Stimulated activated CD4-positive, alpha-beta T cell treated with anti-CD3 and anti-CD28 coated beads, Interleukin-4, amount 100 ng/mL, for 24 hours (primary cell): ENCODE measurements around the gene OPRPN.

Source experiments
- DNase-seq: peaks from one replicate; pipeline ENCODE4 v3.0.0-alpha.2; 2020

The OPRPN gene, protein sequence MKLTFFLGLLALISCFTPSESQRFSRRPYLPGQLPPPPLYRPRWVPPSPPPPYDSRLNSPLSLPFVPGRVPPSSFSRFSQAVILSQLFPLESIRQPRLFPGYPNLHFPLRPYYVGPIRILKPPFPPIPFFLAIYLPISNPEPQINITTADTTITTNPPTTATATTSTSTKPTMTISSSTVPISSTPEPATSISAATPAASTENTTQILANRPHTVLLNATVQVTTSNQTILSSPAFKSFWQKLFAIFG

DNA sequence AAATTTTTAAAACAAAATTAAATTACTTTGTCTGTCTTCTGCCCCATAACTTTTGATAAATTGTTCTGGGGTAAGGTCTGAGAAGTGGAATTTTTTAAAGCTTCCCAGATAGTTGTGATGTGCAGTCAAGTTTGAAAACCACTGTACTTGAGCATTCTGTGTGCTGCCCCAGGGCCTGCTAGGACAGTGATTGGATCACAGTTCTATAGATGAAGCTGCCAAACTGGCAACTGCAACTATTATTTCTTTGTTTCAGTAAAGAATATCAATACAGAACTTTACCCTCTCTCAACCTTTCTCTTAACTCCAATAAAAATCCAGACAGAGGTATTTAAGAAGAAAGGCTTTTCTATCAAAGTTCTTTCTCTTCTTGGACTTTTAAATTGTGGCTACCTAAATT is at the start of gene OPRPN:
Gene OPRPN (plus strand): TSS at position 361 of the 400 bp plus-strand sequence. CDS start 1,346 bp downstream, outside the sequence.
- DNase-seq: no peak

DNA sequence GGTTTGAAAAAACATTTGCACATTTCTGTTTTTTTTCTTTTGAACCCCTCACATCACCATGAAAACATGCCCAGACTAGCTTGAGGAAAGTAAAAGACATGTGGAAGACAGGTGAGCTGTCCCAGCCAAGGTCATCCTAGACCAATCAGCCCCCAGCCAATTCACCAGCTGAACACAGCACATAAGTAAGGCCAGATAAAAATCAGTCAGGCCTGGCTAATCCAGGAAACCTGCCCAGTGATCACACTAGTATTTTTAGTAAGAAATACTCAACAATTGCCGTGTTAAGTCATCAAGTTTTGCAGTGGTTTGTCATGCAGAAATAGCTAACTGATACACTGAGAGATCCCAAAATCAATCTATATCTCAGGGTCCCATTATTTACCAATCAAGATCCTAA is 41.6 kb upstream of the OPRPN start:
- DNase-seq: no peak

DNA sequence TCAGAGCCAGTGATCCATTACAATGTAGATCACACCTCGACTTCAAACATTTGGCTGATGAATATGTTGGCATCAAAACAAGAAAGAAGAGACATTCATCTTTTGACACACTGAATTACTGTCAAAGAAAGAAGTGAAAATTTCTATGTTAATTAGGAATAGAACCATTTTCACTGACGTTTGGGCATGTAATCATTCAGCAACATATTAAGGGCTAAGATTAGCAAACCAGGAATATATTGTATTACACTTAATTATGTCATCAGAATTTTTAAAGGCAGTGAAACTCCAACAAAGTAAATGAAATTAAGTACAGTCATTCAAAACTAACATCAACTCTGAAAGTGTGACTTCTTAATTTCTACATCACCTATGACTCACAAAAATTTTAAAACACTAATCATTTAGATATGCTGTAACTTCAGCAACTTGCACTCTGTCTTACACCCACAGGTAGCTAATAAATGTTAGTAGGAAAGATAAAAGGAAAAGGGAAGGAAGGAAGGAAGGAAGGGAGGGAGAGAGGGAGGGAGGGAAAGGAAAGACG is 38.6 kb upstream of the OPRPN start:
- no peak for DNase-seq

DNA sequence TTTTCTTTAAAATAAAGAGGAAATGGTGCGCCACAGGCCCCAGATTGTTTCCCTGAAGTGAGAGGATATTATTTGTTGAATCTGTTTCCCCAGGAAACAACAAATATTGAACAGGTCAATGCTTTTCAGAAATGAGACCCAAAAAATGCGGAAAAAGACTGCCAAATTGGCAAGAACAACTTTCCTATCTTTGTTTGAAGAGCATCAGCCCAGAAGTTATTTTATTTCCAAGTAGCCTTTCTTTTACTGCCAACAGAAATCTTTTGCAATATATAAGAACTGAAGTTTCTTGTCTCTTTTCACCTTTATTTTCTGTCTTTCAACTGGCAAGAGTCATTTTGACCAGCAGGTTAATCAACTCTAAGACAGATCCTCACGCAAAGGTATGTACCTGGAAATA is 37.3 kb upstream of the OPRPN start, which contains the start of gene SMR3A:
Gene SMR3A (plus strand): TSS at position 301 of the 400 bp plus-strand sequence. CDS start 1,356 bp downstream, outside the sequence.
- DNase-seq: no peak

DNA sequence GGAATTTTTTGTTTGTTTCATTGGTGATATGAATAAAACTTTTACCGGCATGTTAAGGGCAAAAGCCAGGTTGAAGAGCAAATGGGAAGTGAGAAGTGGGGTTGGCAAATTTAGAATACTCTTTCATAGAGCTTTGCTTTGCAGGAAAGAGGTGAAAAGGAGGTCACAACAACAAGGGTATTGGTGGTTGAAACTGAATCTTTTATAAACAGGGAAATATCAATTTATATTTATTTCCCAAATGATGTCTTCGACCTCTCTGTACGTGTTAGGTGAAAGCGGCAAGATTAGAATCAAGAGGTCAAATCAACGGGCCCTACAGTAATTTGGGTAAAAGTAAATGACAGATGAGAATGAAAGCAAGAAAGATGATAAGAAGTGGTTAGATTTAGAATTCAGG is 33.7 kb upstream of the OPRPN start:
- DNase-seq: no peak

DNA sequence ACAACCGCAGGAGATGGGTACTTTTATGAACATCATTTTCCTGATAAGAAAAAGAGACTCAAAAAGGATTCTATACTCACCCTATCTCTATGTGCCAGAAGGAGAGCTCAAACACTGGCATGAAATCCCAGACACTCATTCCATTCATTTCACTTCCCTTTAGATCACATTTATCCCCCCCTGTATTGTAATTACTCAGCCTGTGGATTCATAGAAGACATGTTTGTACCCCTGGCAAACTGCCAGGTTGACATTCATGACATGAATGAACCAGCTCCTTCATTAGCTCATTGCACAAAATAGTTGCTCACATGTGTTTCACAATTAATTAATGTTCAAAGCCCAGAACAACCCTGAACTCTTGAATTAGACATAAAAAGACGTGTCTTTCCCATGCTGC is 32.3 kb upstream of the OPRPN start:
- DNase-seq: no peak

DNA sequence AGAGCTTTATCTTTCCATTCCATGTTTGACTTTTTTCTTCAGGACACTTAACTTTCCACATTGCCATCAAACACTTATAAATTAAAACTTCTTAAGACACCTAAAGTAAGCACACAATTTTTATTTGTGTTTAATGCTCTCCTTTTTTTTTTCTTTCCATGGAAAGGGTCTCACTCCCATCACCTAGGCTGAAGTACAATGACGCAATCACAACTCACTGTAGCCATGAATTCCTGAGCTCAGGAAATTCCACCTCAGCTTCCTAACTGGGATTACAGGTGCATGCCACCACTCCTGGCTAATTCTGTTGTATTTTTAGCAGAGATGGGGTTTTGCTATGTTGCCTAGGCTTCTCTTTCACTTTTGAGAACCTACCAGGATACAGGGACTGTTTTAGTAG is 29.9 kb upstream of the OPRPN start:
- DNase-seq: no peak

DNA sequence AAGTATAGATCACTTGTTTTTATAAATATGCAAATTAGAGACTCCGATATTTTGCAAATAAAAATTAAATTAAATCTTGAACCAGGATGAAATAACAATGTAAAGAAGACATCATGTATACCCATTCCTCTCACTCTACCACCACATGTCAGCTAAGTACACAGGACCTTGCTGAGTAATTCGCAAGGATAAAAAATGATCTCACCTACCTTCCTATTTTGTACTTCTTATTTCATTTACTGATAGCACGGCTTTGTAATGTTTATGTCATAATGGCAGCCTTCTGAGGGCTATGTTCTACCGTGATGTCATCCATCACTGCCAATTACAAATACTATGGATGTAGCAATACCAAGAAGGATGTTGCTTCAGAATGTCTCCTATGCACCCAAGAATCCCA is 25.8 kb upstream of the OPRPN start:
- DNase-seq: no peak

DNA sequence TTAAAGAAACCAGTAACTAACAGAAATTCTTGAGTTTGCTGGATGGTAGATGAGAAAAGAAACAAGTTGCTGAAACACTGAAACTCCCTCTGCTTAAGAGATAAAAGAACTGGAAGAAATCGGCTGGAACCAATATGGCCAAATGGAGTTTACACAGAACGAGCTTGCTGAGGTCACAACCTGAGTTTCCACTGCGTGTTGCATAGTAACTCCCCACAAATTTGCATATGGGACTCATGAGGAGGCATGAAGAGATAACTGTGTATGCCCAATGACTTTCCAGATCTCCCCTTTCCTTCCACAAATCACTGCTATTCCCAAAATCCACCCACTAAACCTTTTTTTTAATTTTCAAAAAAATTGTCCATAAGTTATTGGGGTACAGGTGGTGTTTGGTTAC is 25.0 kb upstream of the OPRPN start:
- no peak for DNase-seq

DNA sequence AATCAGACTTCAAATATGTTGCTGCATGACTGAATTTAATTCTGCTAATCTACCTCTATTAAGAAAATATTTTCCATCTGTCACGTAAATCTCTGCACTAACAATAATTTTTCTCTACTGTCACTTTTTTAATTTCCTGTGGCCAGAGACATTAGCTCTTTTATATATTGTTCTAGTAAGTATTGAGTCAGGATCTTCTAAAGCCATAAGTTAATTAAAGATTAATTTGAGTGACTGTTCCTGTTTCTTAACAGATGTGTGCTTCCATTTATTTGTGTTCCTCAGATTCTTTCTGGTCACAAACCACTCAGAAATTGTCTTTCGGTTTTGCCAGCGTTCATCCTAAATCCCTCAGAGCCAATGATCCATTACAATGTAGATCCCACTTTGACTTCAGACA is 17.2 kb upstream of the OPRPN start:
- no peak for DNase-seq

DNA sequence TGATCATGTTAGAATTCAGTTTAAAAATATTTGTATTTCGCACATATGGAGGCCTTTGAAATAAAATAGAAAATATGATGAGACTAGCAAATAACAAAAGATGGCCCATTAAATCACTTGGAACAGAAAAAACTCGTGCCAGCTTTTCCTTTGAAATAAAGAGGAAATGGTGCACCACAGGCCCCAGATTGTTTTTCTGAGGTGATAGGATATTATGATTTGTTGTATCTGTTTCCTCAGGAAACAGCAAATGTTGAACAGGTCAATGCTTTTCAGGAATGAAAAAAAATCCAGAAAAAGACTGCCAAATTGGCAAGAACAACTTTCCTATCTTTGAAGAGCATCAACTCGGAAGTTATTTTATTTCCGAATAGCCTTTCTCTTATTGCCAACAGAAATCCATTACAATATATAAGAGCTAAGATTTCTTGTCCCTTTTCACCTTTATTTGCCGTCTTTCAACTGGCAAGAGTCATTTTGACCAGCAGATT is 15.0 kb upstream of the OPRPN start, which contains the start of gene SMR3B:
Gene SMR3B (plus strand): TSS at position 441 of the 491 bp plus-strand sequence. CDS start 1,380 bp downstream, outside the sequence.
- no peak for DNase-seq

DNA sequence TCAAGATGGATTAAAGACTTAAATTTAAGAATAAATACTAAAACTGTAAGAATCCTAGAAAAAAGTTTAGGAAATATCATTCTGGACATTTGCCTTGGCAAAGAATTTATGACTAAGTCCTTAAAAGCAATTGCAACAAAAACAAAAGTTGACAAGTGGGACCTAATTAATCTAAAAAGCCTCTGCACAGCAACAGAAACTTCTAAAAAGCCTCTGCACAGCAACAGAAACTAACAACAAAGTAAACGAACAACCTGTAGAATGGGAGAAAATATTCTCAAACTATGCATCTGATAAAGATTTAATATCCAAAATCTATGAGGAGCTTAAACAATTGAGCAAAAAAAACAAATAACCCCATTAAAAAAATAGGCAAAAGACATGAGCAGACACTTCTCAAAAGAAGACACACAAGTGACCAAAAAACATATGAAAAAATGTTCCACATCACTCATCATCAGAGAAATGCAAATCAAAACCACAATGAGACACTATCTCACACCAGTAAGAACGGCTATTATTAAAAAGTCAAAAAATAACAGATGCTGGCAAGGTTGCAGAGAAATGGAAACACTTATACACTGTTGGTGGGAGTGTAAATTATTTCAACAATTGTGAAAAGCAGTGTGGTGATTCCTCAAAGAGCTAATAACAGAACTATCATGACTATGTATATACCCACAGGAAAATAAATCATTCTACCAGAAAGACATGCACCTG is 5.5 kb upstream of the OPRPN start:
- DNase-seq: no peak

DNA sequence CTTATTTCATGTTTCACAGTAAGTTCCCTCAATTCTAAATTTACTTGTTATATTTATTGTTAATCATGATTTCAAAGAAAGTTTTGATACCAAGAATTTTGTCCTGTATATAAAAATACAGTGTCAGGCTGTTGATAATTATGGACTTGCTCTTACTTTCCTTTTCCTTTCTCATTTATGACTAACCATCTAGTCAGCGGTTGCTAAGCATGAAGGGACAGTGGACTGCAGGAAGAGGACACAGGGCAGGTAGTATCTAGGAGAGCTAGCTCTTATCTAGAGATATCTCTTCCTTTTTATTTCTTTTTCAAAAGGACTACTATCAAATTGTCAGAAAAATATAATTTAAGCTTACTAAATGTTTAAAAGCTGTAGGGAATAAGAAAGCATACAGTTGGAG is 1.6 kb downstream of the OPRPN start:
- DNase-seq: no peak

DNA sequence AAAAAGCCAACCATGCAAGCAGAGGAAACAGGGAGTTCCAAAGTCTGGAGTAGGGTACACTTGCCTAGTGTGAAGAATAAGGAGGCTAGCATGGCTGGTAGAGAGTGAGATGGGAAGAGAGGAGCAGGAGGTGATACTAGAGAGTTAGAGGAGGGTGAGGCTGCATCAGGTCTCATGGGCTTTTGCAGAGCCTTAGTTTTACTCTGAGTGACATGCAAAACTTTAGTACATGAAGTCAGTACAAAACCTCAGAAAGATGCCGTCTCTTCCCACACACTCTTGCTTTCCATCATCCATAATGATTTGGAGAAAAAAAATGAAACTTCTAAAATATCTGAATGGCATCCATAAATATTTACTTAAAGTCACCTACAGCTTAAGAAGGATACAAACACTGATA is 5.0 kb downstream of the OPRPN start:
- no peak for DNase-seq

DNA sequence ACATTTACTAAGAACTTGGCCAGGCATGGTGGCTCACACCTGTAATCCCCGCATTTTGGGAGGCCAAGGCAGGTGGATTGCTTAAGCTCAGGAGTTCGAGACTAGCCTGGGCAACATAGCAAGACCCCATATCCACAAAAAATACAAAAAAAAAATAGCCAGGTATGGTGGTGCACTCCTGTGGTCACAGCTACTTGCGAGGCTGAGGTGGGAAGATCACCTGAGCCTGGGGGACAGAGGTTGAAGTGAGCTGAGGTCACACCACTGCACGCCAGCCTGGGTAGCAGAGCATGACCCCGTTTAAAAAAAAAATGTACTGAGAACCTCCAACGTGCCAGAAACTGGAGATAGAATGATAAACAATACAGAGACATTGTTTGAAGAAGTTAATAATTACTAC is 8.0 kb downstream of the OPRPN start:
- no peak for DNase-seq

DNA sequence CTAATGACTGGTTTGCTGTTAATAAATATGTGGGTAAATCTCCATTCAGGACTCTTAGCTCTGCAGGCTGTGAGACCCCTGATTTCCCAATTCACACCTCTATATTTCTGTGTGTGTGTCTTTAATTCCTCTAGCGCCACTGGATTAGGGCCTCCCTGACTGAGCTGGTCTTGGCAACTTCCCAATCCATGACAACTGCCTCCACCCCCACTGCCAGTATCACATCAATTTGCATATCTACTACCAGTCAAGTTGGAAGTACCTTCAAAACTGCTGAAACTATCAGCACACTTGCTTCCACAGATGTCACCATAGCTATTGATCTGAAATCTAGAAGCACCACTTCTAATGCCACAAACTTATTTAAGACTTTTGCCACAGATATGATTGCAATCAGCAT is 27.6 kb downstream of the OPRPN start:
- DNase-seq: no peak

DNA sequence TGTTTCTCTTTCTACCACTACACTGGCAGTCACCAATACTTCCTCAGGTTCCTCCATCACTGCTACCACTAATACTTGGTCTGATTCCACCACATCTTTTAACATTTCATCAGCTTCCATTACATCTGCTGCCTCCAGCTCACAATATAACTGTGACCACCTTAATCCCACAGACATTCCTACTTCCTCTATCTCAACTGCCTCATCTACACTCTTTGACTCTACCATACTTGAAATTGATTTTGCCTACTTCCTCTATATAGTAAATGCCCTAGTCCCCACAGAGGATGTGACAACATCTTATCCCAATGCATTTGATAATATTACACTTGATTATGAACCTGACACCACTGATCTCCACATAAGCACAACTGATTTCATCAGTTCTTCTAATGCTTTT is 29.0 kb downstream of the OPRPN start:
- DNase-seq: no peak

DNA sequence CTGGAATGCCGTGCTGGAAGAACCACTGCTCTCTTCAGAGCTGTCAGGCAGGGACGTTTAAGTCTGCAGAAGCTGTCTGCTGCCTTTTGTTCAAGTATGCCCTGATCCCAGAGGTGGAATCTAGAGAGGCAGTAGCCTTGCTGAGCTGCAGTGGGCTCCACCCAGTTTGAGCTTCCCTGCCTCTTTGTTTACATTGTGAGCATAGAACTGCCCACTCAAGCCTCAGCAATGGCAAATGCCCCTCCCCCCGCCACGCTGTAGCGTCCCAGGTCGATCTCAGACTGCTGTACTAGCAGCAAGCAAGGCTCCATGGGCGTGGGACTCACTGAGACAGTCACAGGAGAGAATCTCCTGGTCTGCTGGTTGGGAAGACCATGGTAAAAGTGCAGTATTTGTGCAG is 39.5 kb downstream of the OPRPN start:
- no peak for DNase-seq

DNA sequence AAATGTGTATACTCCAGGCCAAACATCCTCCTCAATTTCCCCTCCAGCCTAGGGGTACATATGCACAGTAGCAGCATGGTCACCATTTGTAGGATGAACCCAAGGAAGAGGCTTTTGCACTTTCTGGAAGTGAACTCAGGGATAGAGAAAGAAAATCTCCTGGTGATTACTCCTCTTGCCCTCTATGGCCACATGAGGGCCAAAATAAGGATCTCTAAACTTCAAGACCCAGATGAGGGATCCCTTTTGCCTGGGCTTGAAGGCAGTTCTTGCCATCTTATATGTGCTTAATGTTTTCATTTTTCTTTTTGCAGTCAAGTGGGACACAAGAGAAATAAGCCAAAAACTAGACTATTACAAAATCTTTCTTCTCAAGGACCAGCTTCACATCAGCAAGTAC is 44.7 kb downstream of the OPRPN start:
- DNase-seq: no peak

DNA sequence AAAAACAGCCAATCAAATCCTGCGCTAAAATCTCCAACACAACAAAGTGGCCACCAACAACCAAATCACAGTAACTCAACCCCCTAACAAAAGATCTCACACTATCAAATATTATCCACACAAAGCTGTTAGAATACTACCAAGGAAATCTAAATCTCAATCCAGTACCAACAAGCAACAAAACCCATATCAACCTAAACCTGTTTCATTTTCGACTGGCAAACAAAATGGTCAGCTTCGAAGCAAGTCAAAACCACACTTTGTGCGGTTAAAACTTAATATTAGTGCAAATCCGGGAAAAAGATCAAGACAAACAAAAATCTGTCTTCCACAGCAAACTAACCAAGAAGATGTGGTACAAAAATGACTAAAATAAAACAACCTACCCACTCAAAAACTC is 45.6 kb downstream of the OPRPN start:
- no peak for DNase-seq

DNA sequence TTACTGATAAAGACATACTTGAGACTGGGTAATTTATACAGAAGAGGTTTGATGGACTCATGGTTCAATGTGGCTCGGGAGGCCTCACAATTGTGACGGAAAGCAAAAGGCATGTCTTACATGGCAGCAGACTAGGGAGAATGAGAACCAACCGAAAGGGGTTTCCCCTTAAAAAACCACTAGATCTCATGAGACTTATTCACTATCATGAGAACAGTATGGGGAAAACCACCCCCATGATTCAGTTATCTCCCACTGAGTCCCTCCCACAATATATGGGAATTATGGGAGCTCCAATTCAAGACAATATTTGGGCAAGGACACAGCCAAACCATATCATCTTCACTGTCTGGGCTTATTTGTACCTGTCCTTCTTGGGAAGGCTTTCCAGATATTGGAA is 51.5 kb downstream of the OPRPN start:
- no peak for DNase-seq

DNA sequence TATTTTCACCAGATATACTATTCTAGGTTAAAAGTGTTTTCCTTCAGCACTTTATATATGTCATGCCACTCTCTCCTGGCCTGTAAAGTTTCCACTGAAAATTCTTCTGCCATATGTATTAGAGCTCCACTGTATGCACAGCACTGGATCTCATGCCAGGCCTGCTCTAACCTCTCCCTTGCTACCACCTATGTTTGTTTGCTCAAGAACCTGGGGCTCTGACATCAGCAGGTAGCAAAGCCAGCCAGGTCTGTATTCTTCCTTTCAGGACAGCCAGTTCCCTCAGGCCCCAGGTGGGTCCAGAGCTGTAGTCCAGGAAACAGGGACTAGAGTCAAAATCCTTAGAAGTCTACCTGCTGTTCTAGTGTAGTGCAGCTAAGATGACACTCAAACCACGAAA is 55.2 kb downstream of the OPRPN start:
- DNase-seq: no peak
